ENCODE results near the gene SAMHD1. TPM values are rescaled to one million over a fixed set of nuclear protein-coding genes. Genes with fewer than 3 reads are reported as not detected.

SAMHD1 gene
- total RNA-seq, 2 experiments from 2014 or later, result 318 to 346 TPM

- ChIA-PET CTCF (interaction anchor here (3.2 kb wide), 1 partner anchor 10 kb away, joined by 13 read pairs; no protein-coding TSS in a partner anchor), POLR2A (no interaction called here)
- Mint-ChIP-seq H3K27ac (no peak overlapping the region), H3K4me3 (no peak overlapping the region), H3K27me3 (ENCODE audit: low read depth) (no peaks in the 10 kb centered on the region), H3K9me3 (ENCODE audit: insufficient read depth) (no peaks in the 10 kb centered on the region), H3K36me3 (ENCODE audit: low read depth) (peaks cover 80% of the 10 kb centered on the region), H3K4me1 (ENCODE audit: low read depth) (peaks cover 43% of the 10 kb centered on the region)
- DNase-seq (no peak), ATAC-seq (no peak)
Measured at GRCh38 chr20:36929290-36929689, 22.2 kb downstream of the SAMHD1 start.

- DNase-seq, result no peak
- ATAC-seq, result no peak
- H3K27ac Mint-ChIP-seq, result no peak overlapping the region
- ChIA-PET POLR2A (no interaction called here), CTCF (no interaction called here)
- H3K4me3 Mint-ChIP-seq, result no peak overlapping the region
- H3K36me3 Mint-ChIP-seq (ENCODE audit: low read depth), result peaks cover 82% of the 10 kb centered on the region
- no peaks in the 10 kb centered on the region for H3K27me3 Mint-ChIP-seq (ENCODE audit: low read depth)
- no peaks in the 10 kb centered on the region for H3K9me3 Mint-ChIP-seq (ENCODE audit: insufficient read depth)
- peaks cover 39% of the 10 kb centered on the region for H3K4me1 Mint-ChIP-seq (ENCODE audit: low read depth)
Measured at GRCh38 chr20:36927704-36928103, 23.8 kb downstream of the SAMHD1 start.

- ChIA-PET CTCF (no interaction called here), POLR2A (no interaction called here)
- Mint-ChIP-seq H3K4me3 (no peak overlapping the region), H3K27me3 (ENCODE audit: low read depth) (no peaks in the 10 kb centered on the region), H3K36me3 (ENCODE audit: low read depth) (peaks cover 82% of the 10 kb centered on the region), H3K9me3 (ENCODE audit: insufficient read depth) (no peaks in the 10 kb centered on the region), H3K4me1 (ENCODE audit: low read depth) (peaks cover 33% of the 10 kb centered on the region), H3K27ac (no peak overlapping the region)
- no peak for DNase-seq
- no peak for ATAC-seq
Measured at GRCh38 chr20:36926653-36927200, 24.8 kb downstream of the SAMHD1 start.

- CTCF ChIA-PET, result no interaction called here
- H3K36me3 Mint-ChIP-seq (ENCODE audit: low read depth), result peaks cover 74% of the 10 kb centered on the region
Measured at GRCh38 chr20:36925234-36925633, 26.3 kb downstream of the SAMHD1 start.

GRCh38 chr20:36924167-36925045, 27.1 kb downstream of the SAMHD1 start:
- ATAC-seq, result no peak

More at GRCh38 chr20:36925234-36925633, 26.3 kb downstream of the SAMHD1 start:
- H3K4me1 Mint-ChIP-seq (ENCODE audit: low read depth), result peaks cover 20% of the 10 kb centered on the region
- H3K27me3 Mint-ChIP-seq (ENCODE audit: low read depth), result no peaks in the 10 kb centered on the region
- H3K4me3 Mint-ChIP-seq, result no peak overlapping the region
- no peaks in the 10 kb centered on the region for H3K9me3 Mint-ChIP-seq (ENCODE audit: insufficient read depth)
- peak overlapping the region; percentile 34 for H3K27ac Mint-ChIP-seq
- no peak for DNase-seq
- POLR2A ChIA-PET, result no interaction called here
- no peak for ATAC-seq

GRCh38 chr20:36920334-36920730, 31.2 kb downstream of the SAMHD1 start:
- H3K4me1 Mint-ChIP-seq (ENCODE audit: low read depth), result peaks cover 11% of the 10 kb centered on the region
- POLR2A ChIA-PET, result no interaction called here
- H3K27me3 Mint-ChIP-seq (ENCODE audit: low read depth), result no peaks in the 10 kb centered on the region
- H3K27ac Mint-ChIP-seq, result no peak overlapping the region
- H3K36me3 Mint-ChIP-seq (ENCODE audit: low read depth), result peaks cover 44% of the 10 kb centered on the region
- CTCF ChIA-PET, result interaction anchor here (1.0 to 2.1 kb wide), 11 partner anchors 9 to 253 kb away, joined by 3 to 15 read pairs (median 4); no protein-coding TSS in a partner anchor
- no peaks in the 10 kb centered on the region for H3K9me3 Mint-ChIP-seq (ENCODE audit: insufficient read depth)
- ATAC-seq (no peak), DNase-seq (no peak)
- no peak overlapping the region for H3K4me3 Mint-ChIP-seq

More at GRCh38 chr20:36924167-36925045, 27.1 kb downstream of the SAMHD1 start:
- Mint-ChIP-seq H3K9me3 (ENCODE audit: insufficient read depth) (no peaks in the 10 kb centered on the region), H3K4me1 (ENCODE audit: low read depth) (peaks cover 18% of the 10 kb centered on the region), H3K27me3 (ENCODE audit: low read depth) (no peaks in the 10 kb centered on the region), H3K36me3 (ENCODE audit: low read depth) (peaks cover 69% of the 10 kb centered on the region), H3K27ac (peak overlapping the region; percentile 28), H3K4me3 (no peak overlapping the region)
- no peak for DNase-seq
- ChIA-PET CTCF (interaction anchor here (0.8 to 1.2 kb wide), 4 partner anchors 12 to 36 kb away, joined by 3 to 4 read pairs (median 3); no protein-coding TSS in a partner anchor), POLR2A (no interaction called here)

DNA sequence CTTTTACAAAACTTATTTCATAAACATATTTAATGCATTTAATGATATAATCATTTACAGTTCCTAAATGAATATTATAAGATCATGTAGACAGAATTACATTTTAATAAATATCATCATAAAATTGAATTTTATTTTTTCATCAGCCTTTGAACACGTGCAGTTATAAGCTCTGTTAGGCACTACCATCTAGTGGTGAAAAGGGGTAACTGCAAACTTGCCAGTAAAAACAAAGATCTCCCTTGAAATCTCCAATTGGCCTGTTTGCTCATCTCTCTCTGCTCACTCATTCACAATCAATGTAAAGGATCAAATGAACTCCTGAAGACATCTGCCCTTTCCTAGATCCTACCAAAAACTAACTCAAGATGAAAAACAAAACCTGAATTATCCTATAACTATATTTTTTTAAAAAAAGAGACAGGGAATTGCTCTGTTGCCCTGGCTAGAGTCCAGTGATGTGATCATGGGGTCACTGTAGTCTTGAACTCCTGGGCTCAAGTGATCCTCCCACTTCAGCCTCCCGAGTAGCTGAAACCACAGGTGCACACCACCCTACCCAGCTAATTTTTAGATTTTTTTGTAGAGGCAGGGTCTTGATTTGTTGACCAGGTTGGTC, 31.7 kb downstream of the SAMHD1 start:
- H3K27ac Mint-ChIP-seq, result no peak overlapping the region
- peak; percentile 52 for ATAC-seq
- DNase-seq, result peak; percentile 62
- CTCF ChIA-PET, result interaction anchor here (0.5 to 2.1 kb wide), 17 partner anchors 8 to 253 kb away, joined by 3 to 15 read pairs (median 3); no protein-coding TSS in a partner anchor
- H3K36me3 Mint-ChIP-seq (ENCODE audit: low read depth), result peaks cover 45% of the 10 kb centered on the region
- peaks cover 8% of the 10 kb centered on the region for H3K4me1 Mint-ChIP-seq (ENCODE audit: low read depth)
- POLR2A ChIA-PET, result no interaction called here
- H3K9me3 Mint-ChIP-seq (ENCODE audit: insufficient read depth), result no peaks in the 10 kb centered on the region
- H3K27me3 Mint-ChIP-seq (ENCODE audit: low read depth), result no peaks in the 10 kb centered on the region
- no peak overlapping the region for H3K4me3 Mint-ChIP-seq

GRCh38 chr20:36917943-36918342, 33.6 kb downstream of the SAMHD1 start:
- Mint-ChIP-seq H3K36me3 (ENCODE audit: low read depth) (peaks cover 44% of the 10 kb centered on the region), H3K4me1 (ENCODE audit: low read depth) (peaks cover 7% of the 10 kb centered on the region)

GRCh38 chr20:36917240-36917639, 34.3 kb downstream of the SAMHD1 start:
- no peak for DNase-seq
- H3K27ac Mint-ChIP-seq, result no peak overlapping the region
- H3K4me3 Mint-ChIP-seq, result no peak overlapping the region
- no peaks in the 10 kb centered on the region for H3K27me3 Mint-ChIP-seq (ENCODE audit: low read depth)
- CTCF ChIA-PET, result interaction anchor here (1.1 to 1.4 kb wide), 2 partner anchors 11 to 111 kb away, joined by 3 read pairs; no protein-coding TSS in a partner anchor
- no peaks in the 10 kb centered on the region for H3K9me3 Mint-ChIP-seq (ENCODE audit: insufficient read depth)
- H3K36me3 Mint-ChIP-seq (ENCODE audit: low read depth), result peaks cover 44% of the 10 kb centered on the region
- POLR2A ChIA-PET, result no interaction called here
- no peak for ATAC-seq
- peaks cover 5% of the 10 kb centered on the region for H3K4me1 Mint-ChIP-seq (ENCODE audit: low read depth)

More at GRCh38 chr20:36917943-36918342, 33.6 kb downstream of the SAMHD1 start:
- ATAC-seq (no peak), DNase-seq (no peak)
- Mint-ChIP-seq H3K27ac (no peak overlapping the region), H3K4me3 (no peak overlapping the region), H3K27me3 (ENCODE audit: low read depth) (no peaks in the 10 kb centered on the region), H3K9me3 (ENCODE audit: insufficient read depth) (no peaks in the 10 kb centered on the region)
- POLR2A ChIA-PET, result interaction anchor here (0.7 kb wide), 1 partner anchor 352 kb away, joined by 4 read pairs; no protein-coding TSS in a partner anchor
- CTCF ChIA-PET, result interaction anchor here (1.1 to 2.1 kb wide), 3 partner anchors 12 to 251 kb away, joined by 3 to 5 read pairs (median 3); no protein-coding TSS in a partner anchor

GRCh38 chr20:36916199-36916598, 35.3 kb downstream of the SAMHD1 start:
- H3K9me3 Mint-ChIP-seq (ENCODE audit: insufficient read depth), result no peaks in the 10 kb centered on the region
- ATAC-seq (no peak), DNase-seq (no peak)
- CTCF ChIA-PET, result no interaction called here
- H3K36me3 Mint-ChIP-seq (ENCODE audit: low read depth), result peaks cover 51% of the 10 kb centered on the region
- POLR2A ChIA-PET, result no interaction called here
- no peak overlapping the region for H3K27ac Mint-ChIP-seq
- no peaks in the 10 kb centered on the region for H3K27me3 Mint-ChIP-seq (ENCODE audit: low read depth)
- no peak overlapping the region for H3K4me3 Mint-ChIP-seq
- H3K4me1 Mint-ChIP-seq (ENCODE audit: low read depth), result peaks cover 5% of the 10 kb centered on the region

- H3K27ac Mint-ChIP-seq, result no peak overlapping the region
- H3K4me1 Mint-ChIP-seq (ENCODE audit: low read depth), result peaks cover 28% of the 10 kb centered on the region
- no peak for DNase-seq
- CTCF ChIA-PET, result no interaction called here
- POLR2A ChIA-PET, result interaction anchor here (1.6 to 1.9 kb wide), 2 partner anchors 14 to 187 kb away, joined by 3 to 4 read pairs; partner anchors contain the start of gene RBL1
- H3K9me3 Mint-ChIP-seq (ENCODE audit: insufficient read depth), result no peaks in the 10 kb centered on the region
- H3K36me3 Mint-ChIP-seq (ENCODE audit: low read depth), result peaks cover 58% of the 10 kb centered on the region
- ATAC-seq, result no peak
- H3K4me3 Mint-ChIP-seq, result no peak overlapping the region
- no peaks in the 10 kb centered on the region for H3K27me3 Mint-ChIP-seq (ENCODE audit: low read depth)
Measured at GRCh38 chr20:36908603-36909002, 42.9 kb downstream of the SAMHD1 start.

Data from activated CD8-positive, alpha-beta T cell treated with anti-CD3 and anti-CD28 coated beads, Interleukin-2, amount 10 ng/mL, durations not matched to agents 7 days and 5 days (primary cell).